SHP77 treated with DMSO at 0.1 percent for 48 hours (cell line): ENCODE measurements around the gene ATP5IF1.

Experiments used
- DNase-seq: peaks from one replicate; lab custom pipeline; 2025; lab: John Stamatoyannopoulos, UW

The ATP5IF1 gene

GRCh38 chr1:28265577-28265976 is 29.7 kb downstream of the ATP5IF1 start:
- DNase-seq, result no peak

GRCh38 chr1:28266920-28267322 is 31.0 kb downstream of the ATP5IF1 start:
- DNase-seq, result no peak

GRCh38 chr1:28267633-28268032 is 31.7 kb downstream of the ATP5IF1 start:
- DNase-seq, result no peak

GRCh38 chr1:28269529-28269928 is 33.6 kb downstream of the ATP5IF1 start:
- no peak for DNase-seq

- no peak for DNase-seq
Measured at GRCh38 chr1:28272215-28272852, 36.4 kb downstream of the ATP5IF1 start.

- DNase-seq, result no peak
Measured at GRCh38 chr1:28273216-28273860, 37.4 kb downstream of the ATP5IF1 start.

- no peak for DNase-seq
Measured at GRCh38 chr1:28278763-28279162, 42.8 kb downstream of the ATP5IF1 start.

- DNase-seq, result no peak
Measured at GRCh38 chr1:28279721-28280120, 43.8 kb downstream of the ATP5IF1 start.

- no peak for DNase-seq
Measured at GRCh38 chr1:28280501-28280900, 44.6 kb downstream of the ATP5IF1 start.

GRCh38 chr1:28280977-28281381 is 45.1 kb downstream of the ATP5IF1 start:
- no peak for DNase-seq

- no peak for DNase-seq
Measured at GRCh38 chr1:28281608-28282425, 45.9 kb downstream of the ATP5IF1 start.

- no peak for DNase-seq
Measured at GRCh38 chr1:28282426-28283407, 46.8 kb downstream of the ATP5IF1 start.

GRCh38 chr1:28286111-28286510 is 50.2 kb downstream of the ATP5IF1 start:
- no peak for DNase-seq
